OCI-LY7 (cell line): ENCODE measurements around the gene RBMX. TPM values are rescaled to one million over a fixed set of nuclear protein-coding genes. Genes with fewer than 3 reads are reported as not detected.

Source experiments
- BruUV-seq: library from RNA; stranded (reverse); fragments of 400-500 nt; replicated peaks from 2 replicates; lab custom pipeline; 2021; lab: Mats Ljungman, UMichigan
- CTCF ChIA-PET: fragments of 300-600 bp; sonication (Branson Sonifier 250); formaldehyde crosslinking; loops from one replicate; lab custom pipeline; 2022; ENCODE audit warnings: antibody characterized with exemption; ENCODE audit not compliant: unreplicated experiment; lab: Charles Lee
- POLR2A ChIA-PET: fragments of 300-600 bp; sonication (Branson Sonifier 250); formaldehyde crosslinking; loops from one replicate; lab custom pipeline; 2022; ENCODE audit warnings: antibody characterized with exemption; lab: Charles Lee
- DNase-seq: peaks from one replicate; pipeline ENCODE4 v3.0.0-alpha.2; 2015; ENCODE audit warnings: low spot score
- H2AFZ ChIP-seq: fragments of 200-600 bp; sonication (generic), shearing (Covaris generic); 2 replicates; pipeline ENCODE4 v1.6.1; 2014; ENCODE audit warnings: mild to moderate bottlenecking, antibody characterized with exemption, low read length, moderate library complexity
- H3K27ac ChIP-seq: fragments of 200-600 bp; sonication (generic); 2 replicates; pipeline ENCODE4 v1.5.1; 2014; ENCODE audit warnings: mixed run types, low read depth, mild to moderate bottlenecking, moderate library complexity, low read length, inconsistent platforms; ENCODE audit not compliant: poor library complexity, severe bottlenecking
- H3K36me3 ChIP-seq: fragments of 200-600 bp; sonication (generic); 2 replicates; pipeline ENCODE4 v1.6.1; 2014; ENCODE audit warnings: mild to moderate bottlenecking, antibody characterized with exemption, low read length, moderate library complexity, mixed read lengths; ENCODE audit not compliant: insufficient read depth
- H3K4me1 ChIP-seq: fragments of 200-600 bp; sonication (generic); 2 replicates; pipeline ENCODE4 v1.5.1; 2014; ENCODE audit warnings: mild to moderate bottlenecking, low read length; ENCODE audit not compliant: insufficient read depth, poor library complexity, severe bottlenecking
- H3K4me2 ChIP-seq: fragments of 200-600 bp; sonication (generic); 2 replicates; pipeline ENCODE4 v1.6.1; 2014; ENCODE audit warnings: mild to moderate bottlenecking, low read length
- H3K4me3 ChIP-seq: fragments of 200-600 bp; sonication (generic); 2 replicates; pipeline ENCODE4 v1.5.1; 2014; ENCODE audit warnings: mild to moderate bottlenecking, low read depth, low read length; ENCODE audit not compliant: poor library complexity, severe bottlenecking
- H3K79me2 ChIP-seq: fragments of 200-600 bp; sonication (generic); 2 replicates; pipeline ENCODE4 v1.6.1; 2016; ENCODE audit warnings: low read depth, mild to moderate bottlenecking, low read length, moderate library complexity, mixed read lengths; ENCODE audit not compliant: insufficient read depth
- H3K9me2 ChIP-seq: fragments of 200-600 bp; sonication (generic); 2 replicates; pipeline ENCODE4 v1.6.1; 2016; ENCODE audit warnings: mild to moderate bottlenecking, low read length, mixed read lengths; ENCODE audit not compliant: insufficient read depth
- H3K9me3 ChIP-seq: fragments of 200-600 bp; sonication (generic); 2 replicates; pipeline ENCODE4 v1.6.1; 2014; ENCODE audit warnings: mild to moderate bottlenecking, mixed run types, low read length, mixed read lengths
- H4K20me1 ChIP-seq: fragments of 200-600 bp; sonication (generic); 2 replicates; pipeline ENCODE4 v1.6.1; 2014; ENCODE audit warnings: mild to moderate bottlenecking, antibody characterized with exemption, low read length, moderate library complexity, mixed read lengths; ENCODE audit not compliant: insufficient read depth
- EZH2phosphoT487 ChIP-seq: fragments of 200-600 bp; sonication (generic); IDR thresholded peaks from 2 replicates; pipeline ENCODE4 v1.6.1; 2018; ENCODE audit warnings: low read depth, borderline replicate concordance, mild to moderate bottlenecking, mixed run types, antibody characterized with exemption, low read length, moderate library complexity, mixed read lengths
- intact Hi-C: fragments of 100-400 bp; cut with micrococcal nuclease; formaldehyde crosslinking; loops from one replicate; pipeline ENCODE4 v1.10.0; 2022; ENCODE audit not compliant: unreplicated experiment
- total RNA-seq, 2 experiments: library from RNA; depleted of rRNA in 1 of 2; stranded (reverse); fragments of >200 nt in 1 of 2; shearing (Covaris generic) in 1 of 2; gene quantifications; 2 replicates each; pipeline ENCODE4 v1.2.3, GENCODE V29; 2014 to 2022
- TF ChIP-seq, protein P1 (sequence below): fragments of 200-600 bp; sonication (generic); conservative IDR thresholded peaks from 2 replicates; pipeline ENCODE4 v1.5.1; 2014; ENCODE audit warnings: mild to moderate bottlenecking, antibody characterized with exemption, low read length, moderate library complexity, mixed read lengths

Gene RBMX
- total RNA-seq, 2 experiments from 2014 or later, result 321 to 342 TPM

DNA sequence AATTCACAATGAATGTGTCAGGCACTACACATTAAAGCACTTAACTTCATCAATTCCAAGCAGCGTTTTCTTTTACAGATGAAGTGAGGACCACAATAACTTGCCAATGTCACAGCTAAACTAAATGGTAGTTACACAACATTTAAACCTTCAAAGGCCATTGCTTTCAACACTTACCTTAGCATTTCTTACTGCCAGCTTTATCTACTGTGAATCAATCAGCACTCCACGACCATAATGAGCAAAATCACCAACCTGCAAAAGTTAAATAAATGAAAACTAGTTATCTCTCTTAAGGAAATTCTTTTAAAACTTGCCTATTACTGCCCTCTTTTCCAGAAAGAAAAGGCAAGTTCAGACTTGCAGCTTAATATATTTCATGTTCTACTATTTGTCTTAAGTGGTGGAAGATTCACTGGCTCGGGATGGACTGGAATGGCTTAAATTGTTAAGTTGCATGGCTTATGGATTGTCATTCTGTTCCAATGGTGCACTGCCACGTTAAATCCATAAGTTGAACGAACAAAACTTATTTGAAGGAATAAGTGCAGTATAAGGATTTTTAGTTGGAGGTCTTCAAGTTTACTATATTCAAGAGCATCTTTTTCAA, 8.3 kb downstream of the RBMX start:
- Histone ChIP-seq H3K9me2 (no peaks in the 10 kb centered on the region), H3K4me3 (no peak overlapping the region), H3K27ac (no peak overlapping the region), H3K36me3 (peaks cover 98% of the 10 kb centered on the region), H3K79me2 (peaks cover 29% of the 10 kb centered on the region; the same call in 1 of the 2 replicates), H3K4me2 (no peak overlapping the region), H3K4me1 (peaks cover 19% of the 10 kb centered on the region), H3K9me3 (no peaks in the 10 kb centered on the region), H4K20me1 (peaks cover 5% of the 10 kb centered on the region; the same call in 1 of the 2 replicates), H2AFZ (no peak overlapping the region)
- BruUV-seq, result no TSS peak
- TF ChIP-seq, protein P1, sequence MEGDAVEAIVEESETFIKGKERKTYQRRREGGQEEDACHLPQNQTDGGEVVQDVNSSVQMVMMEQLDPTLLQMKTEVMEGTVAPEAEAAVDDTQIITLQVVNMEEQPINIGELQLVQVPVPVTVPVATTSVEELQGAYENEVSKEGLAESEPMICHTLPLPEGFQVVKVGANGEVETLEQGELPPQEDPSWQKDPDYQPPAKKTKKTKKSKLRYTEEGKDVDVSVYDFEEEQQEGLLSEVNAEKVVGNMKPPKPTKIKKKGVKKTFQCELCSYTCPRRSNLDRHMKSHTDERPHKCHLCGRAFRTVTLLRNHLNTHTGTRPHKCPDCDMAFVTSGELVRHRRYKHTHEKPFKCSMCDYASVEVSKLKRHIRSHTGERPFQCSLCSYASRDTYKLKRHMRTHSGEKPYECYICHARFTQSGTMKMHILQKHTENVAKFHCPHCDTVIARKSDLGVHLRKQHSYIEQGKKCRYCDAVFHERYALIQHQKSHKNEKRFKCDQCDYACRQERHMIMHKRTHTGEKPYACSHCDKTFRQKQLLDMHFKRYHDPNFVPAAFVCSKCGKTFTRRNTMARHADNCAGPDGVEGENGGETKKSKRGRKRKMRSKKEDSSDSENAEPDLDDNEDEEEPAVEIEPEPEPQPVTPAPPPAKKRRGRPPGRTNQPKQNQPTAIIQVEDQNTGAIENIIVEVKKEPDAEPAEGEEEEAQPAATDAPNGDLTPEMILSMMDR, result no peak
- TF ChIP-seq EZH2phosphoT487, result no peak
- intact Hi-C loops, result no loop called here
- ChIA-PET CTCF (no interaction called here), POLR2A (interaction anchor here (1.0 to 1.1 kb wide), 2 partner anchors 8 to 92 kb away, joined by 4 to 9 read pairs; partner anchors contain the start of genes ARHGEF6 and RBMX)
- DNase-seq, result no peak

DNA sequence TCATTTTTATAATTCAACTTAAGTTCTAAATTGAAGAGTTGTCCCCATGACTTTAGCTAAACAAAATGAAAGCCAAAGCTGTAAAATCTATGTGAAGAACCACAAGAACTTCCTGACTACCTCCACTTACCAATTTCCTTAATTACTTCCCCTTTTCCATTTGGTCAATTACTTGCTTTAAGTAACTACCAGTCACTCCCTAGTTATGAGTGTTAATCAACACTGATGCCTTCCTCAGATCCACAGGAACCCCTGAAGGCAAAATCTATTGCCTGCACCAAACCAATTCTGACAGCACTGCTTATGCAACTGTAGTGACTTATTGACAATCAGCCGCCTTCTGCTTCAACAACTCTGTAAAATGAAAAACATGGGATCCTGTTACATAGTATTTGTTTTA, 10.5 kb downstream of the RBMX start:
- no peak overlapping the region for H2AFZ ChIP-seq
- peaks cover 93% of the 10 kb centered on the region for H3K36me3 ChIP-seq
- H3K4me3 ChIP-seq, result no peak overlapping the region
- no peak for DNase-seq
- TF ChIP-seq, protein P1, result no peak
- TF ChIP-seq EZH2phosphoT487, result no peak
- BruUV-seq, result no TSS peak
- POLR2A ChIA-PET, result interaction anchor here (1.1 to 1.2 kb wide), 2 partner anchors 10 to 90 kb away, joined by 3 to 4 read pairs; partner anchors contain the start of gene RBMX
- H3K4me1 ChIP-seq, result peaks cover 19% of the 10 kb centered on the region
- CTCF ChIA-PET, result no interaction called here
- intact Hi-C loops, result no loop called here
- peaks cover 5% of the 10 kb centered on the region; the same call in 1 of the 2 replicates for H4K20me1 ChIP-seq
- H3K9me2 ChIP-seq, result no peaks in the 10 kb centered on the region
- H3K27ac ChIP-seq, result no peak overlapping the region
- peaks cover 19% of the 10 kb centered on the region; the same call in 1 of the 2 replicates for H3K79me2 ChIP-seq
- H3K9me3 ChIP-seq, result no peaks in the 10 kb centered on the region
- H3K4me2 ChIP-seq, result no peak overlapping the region
